OCI-LY7 (cell line): Measurements from ENCODE around the gene LARGE1. TPM values are rescaled to one million over a fixed set of nuclear protein-coding genes. Genes with fewer than 3 reads are reported as not detected.

ENCODE experiments used
- BruUV-seq: library from RNA; stranded (reverse); fragments of 400-500 nt; replicated peaks from 2 replicates; lab custom pipeline; 2021; lab: Mats Ljungman, UMichigan
- CTCF ChIA-PET: fragments of 300-600 bp; sonication (Branson Sonifier 250); formaldehyde crosslinking; loops from one replicate; lab custom pipeline; 2022; ENCODE audit warnings: antibody characterized with exemption; ENCODE audit not compliant: unreplicated experiment; lab: Charles Lee
- POLR2A ChIA-PET: fragments of 300-600 bp; sonication (Branson Sonifier 250); formaldehyde crosslinking; loops from one replicate; lab custom pipeline; 2022; ENCODE audit warnings: antibody characterized with exemption; lab: Charles Lee
- DNase-seq: peaks from one replicate; pipeline ENCODE4 v3.0.0-alpha.2; 2015; ENCODE audit warnings: low spot score
- H2AFZ ChIP-seq: fragments of 200-600 bp; sonication (generic), shearing (Covaris generic); 2 replicates; pipeline ENCODE4 v1.6.1; 2014; ENCODE audit warnings: mild to moderate bottlenecking, antibody characterized with exemption, low read length, moderate library complexity
- H3K27ac ChIP-seq: fragments of 200-600 bp; sonication (generic); 2 replicates; pipeline ENCODE4 v1.5.1; 2014; ENCODE audit warnings: mixed run types, low read depth, mild to moderate bottlenecking, moderate library complexity, low read length, inconsistent platforms; ENCODE audit not compliant: poor library complexity, severe bottlenecking
- H3K36me3 ChIP-seq: fragments of 200-600 bp; sonication (generic); 2 replicates; pipeline ENCODE4 v1.6.1; 2014; ENCODE audit warnings: mild to moderate bottlenecking, antibody characterized with exemption, low read length, moderate library complexity, mixed read lengths; ENCODE audit not compliant: insufficient read depth
- H3K4me1 ChIP-seq: fragments of 200-600 bp; sonication (generic); 2 replicates; pipeline ENCODE4 v1.5.1; 2014; ENCODE audit warnings: mild to moderate bottlenecking, low read length; ENCODE audit not compliant: insufficient read depth, poor library complexity, severe bottlenecking
- H3K4me2 ChIP-seq: fragments of 200-600 bp; sonication (generic); 2 replicates; pipeline ENCODE4 v1.6.1; 2014; ENCODE audit warnings: mild to moderate bottlenecking, low read length
- H3K4me3 ChIP-seq: fragments of 200-600 bp; sonication (generic); 2 replicates; pipeline ENCODE4 v1.5.1; 2014; ENCODE audit warnings: mild to moderate bottlenecking, low read depth, low read length; ENCODE audit not compliant: poor library complexity, severe bottlenecking
- H3K79me2 ChIP-seq: fragments of 200-600 bp; sonication (generic); 2 replicates; pipeline ENCODE4 v1.6.1; 2016; ENCODE audit warnings: low read depth, mild to moderate bottlenecking, low read length, moderate library complexity, mixed read lengths; ENCODE audit not compliant: insufficient read depth
- H3K9me2 ChIP-seq: fragments of 200-600 bp; sonication (generic); 2 replicates; pipeline ENCODE4 v1.6.1; 2016; ENCODE audit warnings: mild to moderate bottlenecking, low read length, mixed read lengths; ENCODE audit not compliant: insufficient read depth
- H3K9me3 ChIP-seq: fragments of 200-600 bp; sonication (generic); 2 replicates; pipeline ENCODE4 v1.6.1; 2014; ENCODE audit warnings: mild to moderate bottlenecking, mixed run types, low read length, mixed read lengths
- H4K20me1 ChIP-seq: fragments of 200-600 bp; sonication (generic); 2 replicates; pipeline ENCODE4 v1.6.1; 2014; ENCODE audit warnings: mild to moderate bottlenecking, antibody characterized with exemption, low read length, moderate library complexity, mixed read lengths; ENCODE audit not compliant: insufficient read depth
- EZH2phosphoT487 ChIP-seq: fragments of 200-600 bp; sonication (generic); IDR thresholded peaks from 2 replicates; pipeline ENCODE4 v1.6.1; 2018; ENCODE audit warnings: low read depth, borderline replicate concordance, mild to moderate bottlenecking, mixed run types, antibody characterized with exemption, low read length, moderate library complexity, mixed read lengths
- intact Hi-C: fragments of 100-400 bp; cut with micrococcal nuclease; formaldehyde crosslinking; loops from one replicate; pipeline ENCODE4 v1.10.0; 2022; ENCODE audit not compliant: unreplicated experiment
- total RNA-seq, 2 experiments: library from RNA; depleted of rRNA in 1 of 2; stranded (reverse); fragments of >200 nt in 1 of 2; shearing (Covaris generic) in 1 of 2; gene quantifications; 2 replicates each; pipeline ENCODE4 v1.2.3, GENCODE V29; 2014 to 2022
- TF ChIP-seq, protein P1 (sequence below): fragments of 200-600 bp; sonication (generic); conservative IDR thresholded peaks from 2 replicates; pipeline ENCODE4 v1.5.1; 2014; ENCODE audit warnings: mild to moderate bottlenecking, antibody characterized with exemption, low read length, moderate library complexity, mixed read lengths

LARGE1 gene
- total RNA-seq, 2 experiments from 2014 or later = 31.5 to 31.9 TPM

DNA sequence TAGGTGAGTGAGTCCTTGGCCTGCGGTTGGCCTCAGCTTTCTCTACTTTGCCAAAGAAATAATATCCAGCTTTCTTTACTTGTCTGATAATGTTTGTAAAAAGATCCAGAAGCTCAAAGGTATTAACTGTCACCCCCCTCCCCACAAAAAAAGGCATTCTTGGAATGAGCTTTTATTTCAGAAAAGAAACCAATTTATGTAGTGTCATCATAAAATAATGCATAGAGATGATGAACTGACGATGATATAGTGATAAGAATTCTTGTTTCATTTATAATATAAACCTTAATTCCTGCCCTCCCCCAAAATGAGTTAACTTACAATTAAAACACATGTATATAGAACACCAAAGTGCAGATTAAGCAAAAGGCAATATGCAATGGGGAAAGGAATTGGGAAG is 191.4 kb downstream of the LARGE1 start:
- H3K4me2 ChIP-seq = no peak overlapping the region
- no peak for DNase-seq
- H3K36me3 ChIP-seq = no peaks in the 10 kb centered on the region
- no peaks in the 10 kb centered on the region for H4K20me1 ChIP-seq
- H3K4me1 ChIP-seq = peaks cover 2% of the 10 kb centered on the region
- H2AFZ ChIP-seq = no peak overlapping the region
- BruUV-seq = no TSS peak
- intact Hi-C loops = no loop called here
- TF ChIP-seq, protein P1, sequence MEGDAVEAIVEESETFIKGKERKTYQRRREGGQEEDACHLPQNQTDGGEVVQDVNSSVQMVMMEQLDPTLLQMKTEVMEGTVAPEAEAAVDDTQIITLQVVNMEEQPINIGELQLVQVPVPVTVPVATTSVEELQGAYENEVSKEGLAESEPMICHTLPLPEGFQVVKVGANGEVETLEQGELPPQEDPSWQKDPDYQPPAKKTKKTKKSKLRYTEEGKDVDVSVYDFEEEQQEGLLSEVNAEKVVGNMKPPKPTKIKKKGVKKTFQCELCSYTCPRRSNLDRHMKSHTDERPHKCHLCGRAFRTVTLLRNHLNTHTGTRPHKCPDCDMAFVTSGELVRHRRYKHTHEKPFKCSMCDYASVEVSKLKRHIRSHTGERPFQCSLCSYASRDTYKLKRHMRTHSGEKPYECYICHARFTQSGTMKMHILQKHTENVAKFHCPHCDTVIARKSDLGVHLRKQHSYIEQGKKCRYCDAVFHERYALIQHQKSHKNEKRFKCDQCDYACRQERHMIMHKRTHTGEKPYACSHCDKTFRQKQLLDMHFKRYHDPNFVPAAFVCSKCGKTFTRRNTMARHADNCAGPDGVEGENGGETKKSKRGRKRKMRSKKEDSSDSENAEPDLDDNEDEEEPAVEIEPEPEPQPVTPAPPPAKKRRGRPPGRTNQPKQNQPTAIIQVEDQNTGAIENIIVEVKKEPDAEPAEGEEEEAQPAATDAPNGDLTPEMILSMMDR = no peak
- no peaks in the 10 kb centered on the region for H3K9me3 ChIP-seq
- H3K9me2 ChIP-seq = no peaks in the 10 kb centered on the region
- H3K4me3 ChIP-seq = no peak overlapping the region
- POLR2A ChIA-PET = no interaction called here
- no peak overlapping the region for H3K27ac ChIP-seq
- H3K79me2 ChIP-seq = no peaks in the 10 kb centered on the region
- CTCF ChIA-PET = interaction anchor here (0.5 kb wide), 1 partner anchor 16 kb away, joined by 3 read pairs; no protein-coding TSS in a partner anchor

DNA sequence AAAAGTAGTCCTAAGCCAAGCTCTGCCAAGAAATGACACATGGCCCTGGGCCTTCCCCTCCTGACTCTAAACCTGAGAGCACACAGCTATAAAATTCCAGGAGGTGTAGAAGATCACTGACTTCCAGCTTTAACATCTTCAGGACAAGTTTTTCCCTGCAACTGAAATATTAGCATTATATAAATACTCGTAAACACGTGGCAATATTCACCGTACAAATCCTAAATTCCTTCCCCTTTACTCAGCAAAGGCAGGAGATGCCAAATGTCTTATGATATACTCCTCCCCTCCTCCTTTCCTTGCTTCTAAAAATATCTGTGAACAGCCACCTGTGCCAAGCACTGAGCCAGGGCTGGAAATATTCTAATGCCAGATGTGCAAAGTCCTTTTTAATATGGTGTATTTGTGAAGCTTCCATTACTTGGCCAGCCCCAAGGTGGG is 194.0 kb downstream of the LARGE1 start:
- no TSS peak for BruUV-seq
- no peak overlapping the region for H3K27ac ChIP-seq
- H4K20me1 ChIP-seq = no peaks in the 10 kb centered on the region
- no peak for DNase-seq
- H3K4me1 ChIP-seq = peaks cover 4% of the 10 kb centered on the region
- H3K9me3 ChIP-seq = no peaks in the 10 kb centered on the region
- H3K9me2 ChIP-seq = no peaks in the 10 kb centered on the region
- CTCF ChIA-PET = no interaction called here
- H3K79me2 ChIP-seq = no peaks in the 10 kb centered on the region
- no peak overlapping the region for H2AFZ ChIP-seq
- H3K4me2 ChIP-seq = no peak overlapping the region
- no peak overlapping the region for H3K4me3 ChIP-seq
- intact Hi-C loops = no loop called here
- POLR2A ChIA-PET = no interaction called here
- no peaks in the 10 kb centered on the region for H3K36me3 ChIP-seq
- TF ChIP-seq, protein P1 = no peak
- no peak for TF ChIP-seq EZH2phosphoT487

DNA sequence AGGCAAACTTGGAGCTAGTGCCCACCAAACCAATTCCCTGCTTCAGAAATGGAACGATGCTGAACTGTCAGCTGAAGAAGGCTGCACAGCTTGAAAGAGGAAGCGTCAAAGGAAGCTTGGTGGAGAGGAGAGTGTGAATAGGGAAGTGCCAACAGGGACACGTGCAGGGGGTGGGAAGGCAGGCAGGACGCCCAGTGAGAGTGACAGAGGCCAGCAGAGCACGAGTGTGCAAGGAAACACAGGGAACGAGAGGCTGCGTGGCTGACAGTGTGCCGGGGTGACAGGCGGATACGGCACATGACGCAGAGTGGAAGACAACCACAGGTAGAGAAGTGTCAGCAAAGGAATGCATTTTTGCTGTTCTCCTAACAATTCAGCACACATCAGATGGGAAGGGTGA is 196.4 kb downstream of the LARGE1 start:
- H2AFZ ChIP-seq = no peak overlapping the region
- H3K9me3 ChIP-seq = no peaks in the 10 kb centered on the region
- H3K4me1 ChIP-seq = peaks cover 4% of the 10 kb centered on the region
- no peaks in the 10 kb centered on the region for H3K9me2 ChIP-seq
- H3K4me3 ChIP-seq = no peak overlapping the region
- H3K36me3 ChIP-seq = no peaks in the 10 kb centered on the region
- no peak for DNase-seq
- POLR2A ChIA-PET = no interaction called here
- TF ChIP-seq, protein P1 = no peak
- H3K4me2 ChIP-seq = no peak overlapping the region
- H3K79me2 ChIP-seq = no peaks in the 10 kb centered on the region
- no peaks in the 10 kb centered on the region for H4K20me1 ChIP-seq
- BruUV-seq = no TSS peak
- CTCF ChIA-PET = no interaction called here
- H3K27ac ChIP-seq = no peak overlapping the region
- intact Hi-C loops = no loop called here
